Transverse colon (tissue), 4 donors: Measurements from ENCODE around the gene DYNC2H1. TPM values are rescaled to one million over a fixed set of nuclear protein-coding genes. Genes with fewer than 3 reads are reported as not detected.

Source experiments
- DNase-seq: peaks from one replicate; pipeline ENCODE4 v3.0.0-alpha.2; 2019
- H3K27ac ChIP-seq, 4 donors: fragments of 200-600 bp; sonication (generic); 2 replicates each; pipeline ENCODE4 v1.5.1; 2016 to 2018; ENCODE audit warnings: inconsistent platforms in 4 of 4
- H3K27me3 ChIP-seq: fragments of 200-600 bp; sonication (generic); 2 replicates; pipeline ENCODE4 v1.5.1; 2017; ENCODE audit warnings: inconsistent platforms
- H3K36me3 ChIP-seq, 4 donors: fragments of 200-600 bp; sonication (generic); 2 replicates each; pipeline ENCODE4 v1.5.1; 2017 to 2019; ENCODE audit warnings: inconsistent platforms in 4 of 4
- H3K4me1 ChIP-seq, 4 donors: fragments of 200-600 bp; sonication (generic); 2 replicates each; pipeline ENCODE4 v1.5.1; 2017 to 2020; ENCODE audit warnings: inconsistent platforms in 4 of 4
- H3K4me3 ChIP-seq, 4 donors: fragments of 200-600 bp; sonication (generic); 1 replicate in 1 of 4; 2 replicates in 3 of 4; pipeline versions ENCODE4 v1.5.1 to v1.6.1; 2017 to 2019; ENCODE audit warnings: inconsistent platforms in 4 of 4
- H3K9me3 ChIP-seq, 2 donors: fragments of 200-600 bp; sonication (generic); 2 replicates each; pipeline ENCODE4 v1.5.1; 2017 to 2019; ENCODE audit warnings: inconsistent platforms in 2 of 2
- EP300 ChIP-seq: sonication (generic); formaldehyde crosslinking; IDR thresholded peaks from one replicate; pipeline ENCODE4 v1.6.1; 2017; ENCODE audit warnings: antibody characterized with exemption, low read depth
- POLR2A ChIP-seq: fragments of 450-650 bp; IDR thresholded peaks from one replicate; pipeline ENCODE4 v1.6.1; 2016; ENCODE audit warnings: antibody characterized with exemption, mild to moderate bottlenecking, moderate library complexity
- POLR2AphosphoS5 ChIP-seq, 3 donors: sonication (generic); formaldehyde crosslinking; IDR thresholded peaks; one replicate each; pipeline ENCODE4 v1.6.1; 2016; ENCODE audit warnings: antibody characterized with exemption in 3 of 3
- WGBS, 2 donors: methylation state at CpG; one replicate each; pipeline ENCODE4 v1.1.5; 2018; ENCODE audit warnings: low coverage in 1 of 2; 5-methylcytosine and 5-hydroxymethylcytosine counted together
- in situ Hi-C, 4 donors: fragments of 200-750 bp; cut with MboI; loops; one replicate each; pipeline versions ENCODE4 v1.15.0 to v1.15.1; 2017; ENCODE audit warnings: low sequenced_read_pairs in 3 of 4, low pct_ligation_motif_present in 1 of 4, low pct_unique_long_range_greater_than_20kb in 1 of 4
- intact Hi-C: fragments of 100-400 bp; cut with DNase I; formaldehyde crosslinking; loops from one replicate; pipeline ENCODE4 v1.15.1; 2023; ENCODE audit warnings: low total_unique reads
- total RNA-seq, 4 donors: library from RNA; depleted of rRNA; stranded (reverse); fragments of >200 nt; gene quantifications; one replicate each; pipeline ENCODE4 v1.1.0, GENCODE V29; 2016
- TF ChIP-seq, protein P1 (sequence below), 5 experiments: fragments of 200-600 bp in 3 of 5; fragments of 450-650 bp in 2 of 5; sonication (generic) in 3 of 5; IDR thresholded peaks; 1 replicate in 2 of 5; 2 replicates in 3 of 5; pipeline ENCODE4 v1.5.1; 2016 to 2017; ENCODE audit warnings: antibody characterized with exemption in 5 of 5, inconsistent platforms in 3 of 5, mild to moderate bottlenecking in 2 of 5, moderate library complexity in 1 of 5

DYNC2H1 gene
- total RNA-seq, 4 donors from 2014 or later = 4.2 to 10.8 (median 4.7) TPM

- TF ChIP-seq POLR2AphosphoS5 (IDR thresholded peaks at IDR 0.05) (no peak), POLR2A (no peak), EP300 (no peak)
- TF ChIP-seq, protein P1, sequence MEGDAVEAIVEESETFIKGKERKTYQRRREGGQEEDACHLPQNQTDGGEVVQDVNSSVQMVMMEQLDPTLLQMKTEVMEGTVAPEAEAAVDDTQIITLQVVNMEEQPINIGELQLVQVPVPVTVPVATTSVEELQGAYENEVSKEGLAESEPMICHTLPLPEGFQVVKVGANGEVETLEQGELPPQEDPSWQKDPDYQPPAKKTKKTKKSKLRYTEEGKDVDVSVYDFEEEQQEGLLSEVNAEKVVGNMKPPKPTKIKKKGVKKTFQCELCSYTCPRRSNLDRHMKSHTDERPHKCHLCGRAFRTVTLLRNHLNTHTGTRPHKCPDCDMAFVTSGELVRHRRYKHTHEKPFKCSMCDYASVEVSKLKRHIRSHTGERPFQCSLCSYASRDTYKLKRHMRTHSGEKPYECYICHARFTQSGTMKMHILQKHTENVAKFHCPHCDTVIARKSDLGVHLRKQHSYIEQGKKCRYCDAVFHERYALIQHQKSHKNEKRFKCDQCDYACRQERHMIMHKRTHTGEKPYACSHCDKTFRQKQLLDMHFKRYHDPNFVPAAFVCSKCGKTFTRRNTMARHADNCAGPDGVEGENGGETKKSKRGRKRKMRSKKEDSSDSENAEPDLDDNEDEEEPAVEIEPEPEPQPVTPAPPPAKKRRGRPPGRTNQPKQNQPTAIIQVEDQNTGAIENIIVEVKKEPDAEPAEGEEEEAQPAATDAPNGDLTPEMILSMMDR (IDR thresholded peaks at IDR 0.05) = no peak
- no peak overlapping the region for H3K27ac ChIP-seq
- no peak for DNase-seq
- in situ Hi-C loops (no loop called here), intact Hi-C loops (no loop called here)
- H3K27me3 ChIP-seq = no peaks in the 10 kb centered on the region
- WGBS, 2 donors = 38 to 82% methylated on average over 4 of the region's 4 CpGs
- H3K36me3 ChIP-seq = no peaks in the 10 kb centered on the region
- no peaks in the 10 kb centered on the region for H3K4me1 ChIP-seq
- no peaks in the 10 kb centered on the region for H3K9me3 ChIP-seq
- no peak overlapping the region for H3K4me3 ChIP-seq
Measured at GRCh38 chr11:103344886-103345285, 235.7 kb downstream of the DYNC2H1 start.

- in situ Hi-C loops = no loop called here
- intact Hi-C loops = no loop called here
- H3K27ac ChIP-seq = no peak overlapping the region
- WGBS, 2 donors = 83 to 84% methylated on average over 2 of the region's 2 CpGs
- DNase-seq = no peak
- H3K4me1 ChIP-seq = no peaks in the 10 kb centered on the region
- no peaks in the 10 kb centered on the region for H3K27me3 ChIP-seq
- TF ChIP-seq POLR2A = no peak
- TF ChIP-seq EP300 = no peak
- TF ChIP-seq POLR2AphosphoS5 (IDR thresholded peaks at IDR 0.05) = no peak
- TF ChIP-seq, protein P1 (IDR thresholded peaks at IDR 0.05) = no peak
- no peaks in the 10 kb centered on the region for H3K36me3 ChIP-seq
- no peaks in the 10 kb centered on the region for H3K9me3 ChIP-seq
- no peak overlapping the region for H3K4me3 ChIP-seq
Measured at GRCh38 chr11:103349595-103349994, 240.4 kb downstream of the DYNC2H1 start.

GRCh38 chr11:103354656-103355055 lies 245.4 kb downstream of the DYNC2H1 start:
- DNase-seq = no peak
- H3K36me3 ChIP-seq = no peaks in the 10 kb centered on the region
- intact Hi-C loops (no loop called here), in situ Hi-C loops (no loop called here)
- no peaks in the 10 kb centered on the region for H3K4me1 ChIP-seq
- no peaks in the 10 kb centered on the region for H3K9me3 ChIP-seq
- no peaks in the 10 kb centered on the region for H3K27me3 ChIP-seq
- TF ChIP-seq, protein P1 (IDR thresholded peaks at IDR 0.05) = no peak
- no peak for TF ChIP-seq POLR2A
- no peak for TF ChIP-seq EP300
- no peak for TF ChIP-seq POLR2AphosphoS5 (IDR thresholded peaks at IDR 0.05)
- H3K27ac ChIP-seq = no peak overlapping the region
- no peak overlapping the region for H3K4me3 ChIP-seq

- TF ChIP-seq POLR2AphosphoS5 (IDR thresholded peaks at IDR 0.05) = no peak
- no peak for TF ChIP-seq EP300
- no peak for TF ChIP-seq POLR2A
- TF ChIP-seq, protein P1 (IDR thresholded peaks at IDR 0.05) = no peak
- no peak for DNase-seq
- intact Hi-C loops (no loop called here), in situ Hi-C loops (no loop called here)
- H3K27me3 ChIP-seq = no peaks in the 10 kb centered on the region
- no peaks in the 10 kb centered on the region for H3K9me3 ChIP-seq
- no peak overlapping the region for H3K4me3 ChIP-seq
- WGBS, 2 donors = 96 to 100% methylated on average over 1 to 2 of the region's 2 CpGs
- no peak overlapping the region for H3K27ac ChIP-seq
- H3K36me3 ChIP-seq = no peaks in the 10 kb centered on the region
- no peaks in the 10 kb centered on the region for H3K4me1 ChIP-seq
Measured at GRCh38 chr11:103358251-103358650, 249.0 kb downstream of the DYNC2H1 start.
